Adrenal gland (tissue), 12 donors: ENCODE results near the gene LMBRD1. TPM values are rescaled to one million over a fixed set of nuclear protein-coding genes. Genes with fewer than 3 reads are reported as not detected.

Experiments used
- DNase-seq, 7 donors: peaks; one replicate each; pipeline ENCODE4 v3.0.0-alpha.2; 2019 to 2020
- H3K27ac ChIP-seq, 5 donors: fragments of 200-600 bp; sonication (generic) in 4 of 5; 1 replicate in 3 of 5; 2 replicates in 2 of 5; pipeline versions ENCODE4 v1.5.1 to v1.8.0; 2016 to 2020; ENCODE audit warnings: mild to moderate bottlenecking in 1 of 5
- H3K27me3 ChIP-seq: fragments of 200-600 bp; 2 replicates; pipeline ENCODE4 v1.8.0; 2021
- H3K36me3 ChIP-seq, 2 donors: fragments of 200-600 bp; replicated peaks in 1 of 2; 1 replicate in 1 of 2; 2 replicates in 1 of 2; pipeline versions ENCODE4 v1.5.1 to v1.8.0; 2018 to 2022
- H3K4me1 ChIP-seq, 2 donors: fragments of 200-600 bp; replicated peaks in 1 of 2; 1 replicate in 1 of 2; 2 replicates in 1 of 2; pipeline versions ENCODE4 v1.5.1 to v1.8.0; 2018 to 2021
- H3K4me3 ChIP-seq, 4 donors: fragments of 200-600 bp; sonication (generic) in 3 of 4; one replicate each; pipeline ENCODE4 v1.5.1; 2016 to 2018
- H3K9me3 ChIP-seq, 3 donors: fragments of 200-600 bp; sonication (generic) in 1 of 3; replicated peaks in 1 of 3; 1 replicate in 2 of 3; 2 replicates in 1 of 3; pipeline versions ENCODE4 v1.5.1 to v1.8.0; 2016 to 2021
- POLR2A ChIP-seq, 2 donors: fragments of 450-650 bp; IDR thresholded peaks; one replicate each; pipeline ENCODE4 v1.6.1; 2017; ENCODE audit warnings: antibody characterized with exemption in 2 of 2, mild to moderate bottlenecking in 2 of 2, moderate library complexity in 1 of 2
- WGBS, 4 donors: extraction: QIAGEN DNeasy Blood & Tissue Kit in 2 of 4; methylation state at CpG; one replicate each; pipeline versions ENCODE4 v1.1.5 to v1.1.7; 2013 to 2017; 5-methylcytosine and 5-hydroxymethylcytosine counted together
- intact Hi-C, 2 donors: fragments of 100-400 bp; cut with DNase I; formaldehyde crosslinking; loops; one replicate each; pipeline versions ENCODE4 v1.14.1 to v1.15.0; 2022 to 2023
- polyA plus RNA-seq, 3 donors: library from polyadenylated mRNA; stranded (reverse); fragments of 200-250 nt in 2 of 3; fragments of 350-450 nt in 1 of 3; fragmentation: Illumina TruSeq in 1 of 3; extraction: RNeasy Lipid Tissue Mini Kit (QIAGEN cat#74804) in 1 of 3; gene quantifications; one replicate each; pipeline ENCODE4 v1.2.3, GENCODE V29; 2013 to 2014
- total RNA-seq, 9 donors: library from RNA; depleted of rRNA in 4 of 9; stranded (reverse); fragments of >200 nt in 4 of 9; fragments of 120-200 nt in 1 of 9; fragmentation: NEBNext Ultra II Directional in 1 of 9; extraction: Animal tissue kit (Norgen Biotek cat#: 25700) in 1 of 9; gene quantifications; one replicate each; pipeline versions ENCODE4 v1.1.0 to v1.2.4, GENCODE V29; 2013 to 2023
- TF ChIP-seq, protein P1 (sequence below), 6 experiments: fragments of 450-650 bp in 4 of 6; fragments of 200-600 bp in 2 of 6; sonication (generic) in 1 of 6; IDR thresholded peaks; 1 replicate in 5 of 6; 2 replicates in 1 of 6; pipeline versions ENCODE4 v1.5.1 to v1.8.0; 2016 to 2021; ENCODE audit warnings: antibody characterized with exemption in 6 of 6, mild to moderate bottlenecking in 2 of 6, moderate library complexity in 1 of 6
- donor health status: healthy with polysubstance abuse.
- donor health status: Bipolar disorder and iron deficiency.
- donor health status: DM: yes; HTN: yes; CAD: no.
- donor health status: DM: no; HTN: no; CAD: no.
- donor health status: DM: no; HTN: no; CAD: no.
- donor health status: DM: yes; HTN: yes; CAD: no.

LMBRD1 gene
- total and polyA plus RNA-seq, 12 donors, result 22.1 to 141 (median 103) TPM

DNA sequence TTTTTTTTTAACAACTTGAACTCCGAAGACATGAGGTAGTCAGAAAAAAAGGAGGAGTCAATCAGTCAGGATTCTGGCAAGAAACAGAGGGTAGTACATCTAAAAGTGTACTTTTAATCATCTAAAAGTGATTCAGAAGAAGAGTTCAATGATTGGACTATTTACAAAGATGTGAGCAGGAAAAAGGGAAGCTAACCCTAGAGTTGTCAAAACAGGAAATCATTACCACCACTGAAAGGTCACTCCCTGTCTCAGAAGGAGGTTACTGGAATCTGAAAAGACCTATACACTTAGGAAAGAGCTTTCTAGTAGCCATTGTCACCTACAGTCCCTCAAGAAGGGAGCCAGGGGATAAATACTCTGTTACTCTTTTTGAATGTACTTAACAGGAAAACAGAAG is 16.7 kb upstream of the LMBRD1 start:
- Histone ChIP-seq H3K36me3 (no peaks in the 10 kb centered on the region), H3K27me3 (no peaks in the 10 kb centered on the region), H3K4me1 (no peaks in the 10 kb centered on the region), H3K4me3 (no peak overlapping the region), H3K9me3 (no peaks in the 10 kb centered on the region), H3K27ac (no peak overlapping the region)
- WGBS, 4 donors, result 50 to 64% (median 63%) methylated on average over 1 of the region's 1 CpG
- no peak for TF ChIP-seq POLR2A (IDR thresholded peaks at IDR 0.05)
- TF ChIP-seq, protein P1, sequence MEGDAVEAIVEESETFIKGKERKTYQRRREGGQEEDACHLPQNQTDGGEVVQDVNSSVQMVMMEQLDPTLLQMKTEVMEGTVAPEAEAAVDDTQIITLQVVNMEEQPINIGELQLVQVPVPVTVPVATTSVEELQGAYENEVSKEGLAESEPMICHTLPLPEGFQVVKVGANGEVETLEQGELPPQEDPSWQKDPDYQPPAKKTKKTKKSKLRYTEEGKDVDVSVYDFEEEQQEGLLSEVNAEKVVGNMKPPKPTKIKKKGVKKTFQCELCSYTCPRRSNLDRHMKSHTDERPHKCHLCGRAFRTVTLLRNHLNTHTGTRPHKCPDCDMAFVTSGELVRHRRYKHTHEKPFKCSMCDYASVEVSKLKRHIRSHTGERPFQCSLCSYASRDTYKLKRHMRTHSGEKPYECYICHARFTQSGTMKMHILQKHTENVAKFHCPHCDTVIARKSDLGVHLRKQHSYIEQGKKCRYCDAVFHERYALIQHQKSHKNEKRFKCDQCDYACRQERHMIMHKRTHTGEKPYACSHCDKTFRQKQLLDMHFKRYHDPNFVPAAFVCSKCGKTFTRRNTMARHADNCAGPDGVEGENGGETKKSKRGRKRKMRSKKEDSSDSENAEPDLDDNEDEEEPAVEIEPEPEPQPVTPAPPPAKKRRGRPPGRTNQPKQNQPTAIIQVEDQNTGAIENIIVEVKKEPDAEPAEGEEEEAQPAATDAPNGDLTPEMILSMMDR (IDR thresholded peaks at IDR 0.05), result no peak
- DNase-seq, result no peak
- intact Hi-C loops, result no loop called here

DNA sequence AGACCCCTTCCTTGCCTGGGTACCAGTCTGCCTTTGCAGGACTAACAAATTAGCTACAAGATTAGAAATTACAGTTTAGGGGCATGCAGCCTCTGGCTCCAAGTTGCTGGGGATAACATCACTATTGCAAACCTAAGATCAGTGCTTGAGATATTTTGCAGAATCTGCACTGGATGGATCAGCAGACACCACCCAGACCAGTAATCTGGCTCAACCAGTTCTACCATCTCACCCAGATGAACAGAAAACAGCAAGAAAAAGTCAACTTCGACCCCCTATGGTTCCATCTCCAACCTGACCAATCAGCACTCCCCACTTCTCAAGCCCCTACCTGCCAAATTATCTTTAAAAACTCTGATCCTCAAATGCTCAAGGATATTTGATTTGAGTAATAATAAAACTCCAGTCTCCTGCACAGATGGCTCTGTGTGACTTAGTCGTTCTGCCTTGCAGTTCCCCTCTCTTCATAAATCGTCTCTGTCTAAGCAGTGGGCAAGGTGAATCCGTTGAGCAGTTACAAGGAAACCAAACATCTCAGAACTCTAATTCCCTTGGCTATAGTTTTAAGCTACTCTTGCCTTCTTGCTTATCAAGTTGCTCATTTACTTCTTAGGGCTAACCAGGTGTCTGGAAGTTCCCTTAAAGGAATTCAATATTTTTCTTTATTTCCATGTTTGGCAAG is 16.1 kb upstream of the LMBRD1 start:
- TF ChIP-seq, protein P1 (IDR thresholded peaks at IDR 0.05), result no peak
- Histone ChIP-seq H3K27ac (no peak overlapping the region), H3K4me3 (no peak overlapping the region), H3K4me1 (no peaks in the 10 kb centered on the region), H3K9me3 (no peaks in the 10 kb centered on the region), H3K36me3 (no peaks in the 10 kb centered on the region), H3K27me3 (no peaks in the 10 kb centered on the region)
- intact Hi-C loops, result no loop called here
- WGBS, 4 donors, result 48 to 65% (median 49%) methylated on average over 4 of the region's 4 CpGs
- no peak for DNase-seq

DNA sequence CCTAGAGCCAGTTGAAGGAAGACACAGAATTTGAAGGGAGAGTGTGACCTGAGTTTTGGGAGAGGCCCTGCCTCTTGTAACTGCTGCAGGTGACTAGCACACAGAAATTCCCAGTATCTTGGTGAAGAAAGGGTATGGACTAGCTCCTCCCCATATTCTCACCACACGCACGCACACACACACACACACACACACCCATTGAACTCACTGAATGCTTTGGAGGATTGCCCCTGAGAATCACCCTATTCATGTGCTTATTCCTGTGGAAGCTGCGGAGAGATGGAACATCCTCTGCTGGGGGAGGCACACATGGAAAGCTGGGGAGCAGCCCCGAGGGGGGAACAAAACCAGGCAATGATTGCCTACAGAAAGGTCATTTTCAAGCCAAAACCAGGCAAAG is 6.2 kb upstream of the LMBRD1 start:
- DNase-seq, result no peak
- intact Hi-C loops, result no loop called here
- H3K27me3 ChIP-seq, result no peaks in the 10 kb centered on the region
- H3K4me3 ChIP-seq, result no peak overlapping the region
- H3K4me1 ChIP-seq, result no peaks in the 10 kb centered on the region
- H3K36me3 ChIP-seq, result no peaks in the 10 kb centered on the region
- no peaks in the 10 kb centered on the region for H3K9me3 ChIP-seq
- TF ChIP-seq, protein P1 (IDR thresholded peaks at IDR 0.05), result no peak
- no peak for TF ChIP-seq POLR2A (IDR thresholded peaks at IDR 0.05)
- WGBS, 4 donors, result 58 to 80% (median 63%) methylated on average over 3 to 4 of the region's 4 CpGs
- no peak overlapping the region for H3K27ac ChIP-seq

DNA sequence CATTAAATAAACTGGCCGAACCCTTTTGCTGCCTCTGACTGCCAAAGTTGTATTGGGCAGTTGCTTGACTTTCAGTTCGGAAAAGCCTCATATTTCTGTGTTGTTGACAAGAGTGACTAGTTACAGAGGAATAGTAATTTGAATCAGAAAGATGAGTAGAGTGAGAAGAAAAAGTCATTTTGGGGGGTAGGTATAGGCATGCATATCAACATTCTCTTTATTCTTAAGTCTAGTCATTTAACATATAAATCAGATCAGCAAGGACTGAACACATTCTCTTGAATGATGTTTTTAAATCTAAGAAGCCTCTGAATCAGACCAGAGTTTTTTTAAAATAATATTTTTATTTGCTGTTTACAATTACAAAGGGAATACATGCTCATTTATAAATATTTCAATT is 4.9 kb upstream of the LMBRD1 start:
- Histone ChIP-seq H3K27ac (no peak overlapping the region), H3K4me1 (no peaks in the 10 kb centered on the region), H3K27me3 (no peaks in the 10 kb centered on the region), H3K4me3 (no peak overlapping the region), H3K9me3 (no peaks in the 10 kb centered on the region), H3K36me3 (no peaks in the 10 kb centered on the region)
- no peak for DNase-seq
- TF ChIP-seq, protein P1 (IDR thresholded peaks at IDR 0.05), result no peak
- no peak for TF ChIP-seq POLR2A (IDR thresholded peaks at IDR 0.05)
- 82 to 96% (median 94%) methylated on average over 2 of the region's 2 CpGs for WGBS, 4 donors
- intact Hi-C loops, result no loop called here
